HG03196 (cell line): ENCODE results near the gene LARGE1.

Experiments
- ATAC-seq: cut with Tn5 transposase; IDR thresholded peaks from one replicate; pipeline ENCODE4 v1.9.1; 2021; ENCODE audit not compliant: unreplicated experiment

The LARGE1 gene

DNA sequence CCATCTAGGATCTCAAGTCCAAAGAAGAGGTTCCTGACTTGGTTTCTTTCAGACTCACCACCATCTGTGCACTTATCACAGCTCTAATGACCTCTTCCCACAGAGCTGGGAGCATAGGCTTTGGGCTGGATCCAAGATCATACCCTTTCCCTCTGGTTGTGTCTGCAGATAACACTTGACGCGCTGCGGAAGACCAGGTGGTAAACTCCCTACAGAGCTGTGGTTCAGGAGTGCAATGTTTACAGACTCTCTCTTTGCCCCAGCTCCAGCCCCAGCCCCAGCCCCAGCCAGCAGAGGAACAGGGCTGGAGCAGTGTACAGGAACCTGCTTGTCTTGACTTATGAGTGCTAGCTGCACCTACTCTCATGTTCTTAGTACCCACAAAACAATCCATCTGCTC is 587.7 kb downstream of the LARGE1 start:
- no peak for ATAC-seq

DNA sequence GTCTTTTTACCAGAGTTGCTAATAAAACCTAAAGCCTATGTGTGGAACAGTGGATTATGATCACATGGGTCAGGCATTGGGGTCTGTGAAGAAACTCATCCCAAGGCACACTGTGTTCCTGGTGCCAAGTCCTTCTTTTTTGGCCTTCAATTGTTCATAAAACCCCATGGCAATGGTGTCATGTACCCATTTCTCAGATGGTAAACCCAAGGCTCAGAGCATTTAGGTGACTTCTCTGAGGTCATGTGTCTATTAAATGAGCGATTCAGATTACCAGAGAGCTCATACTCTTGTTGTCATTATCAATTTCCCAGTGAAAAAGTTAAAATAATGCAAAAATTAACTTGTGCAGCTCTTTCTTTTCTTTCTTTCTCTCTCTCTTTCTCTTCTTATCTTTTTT is 589.3 kb downstream of the LARGE1 start:
- no peak for ATAC-seq

DNA sequence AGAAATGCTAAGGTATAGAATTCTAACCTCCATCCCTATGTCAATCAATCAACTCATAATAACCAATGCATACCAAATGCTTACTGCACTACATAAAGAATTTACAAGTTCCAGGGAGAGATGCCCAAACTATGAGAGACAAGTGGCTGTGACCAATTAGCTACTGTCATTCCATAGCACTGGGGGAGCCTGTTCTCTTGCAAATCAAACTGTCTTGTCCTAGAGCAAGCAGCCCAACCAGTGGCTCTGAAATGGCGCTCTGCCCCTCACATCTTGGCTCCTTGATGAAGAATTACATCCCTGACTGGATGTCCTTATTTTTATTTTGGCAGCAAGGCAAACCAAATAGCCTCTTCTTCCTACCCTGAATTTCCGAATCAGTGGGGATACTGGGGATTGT is 589.7 kb downstream of the LARGE1 start:
- ATAC-seq = no peak

DNA sequence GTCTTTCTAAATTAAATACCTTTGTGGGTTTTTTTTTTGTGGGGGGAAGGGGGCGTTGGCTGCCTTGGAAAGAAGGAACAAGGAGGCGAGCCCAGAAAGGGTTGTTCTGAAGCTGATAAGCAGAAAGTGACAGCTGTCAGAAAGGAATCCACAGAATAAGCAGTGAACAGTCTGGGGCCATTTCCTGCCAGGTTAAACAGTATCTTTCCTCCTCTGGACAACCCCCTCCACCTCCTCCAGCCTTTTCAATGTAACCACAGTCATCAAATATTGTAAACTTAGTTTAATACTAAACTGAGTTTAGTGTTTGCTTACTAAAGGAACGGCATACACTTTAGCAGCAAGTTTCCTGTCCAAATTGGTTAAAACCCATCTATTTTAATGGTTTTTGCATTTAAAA is 590.9 kb downstream of the LARGE1 start:
- ATAC-seq = no peak

DNA sequence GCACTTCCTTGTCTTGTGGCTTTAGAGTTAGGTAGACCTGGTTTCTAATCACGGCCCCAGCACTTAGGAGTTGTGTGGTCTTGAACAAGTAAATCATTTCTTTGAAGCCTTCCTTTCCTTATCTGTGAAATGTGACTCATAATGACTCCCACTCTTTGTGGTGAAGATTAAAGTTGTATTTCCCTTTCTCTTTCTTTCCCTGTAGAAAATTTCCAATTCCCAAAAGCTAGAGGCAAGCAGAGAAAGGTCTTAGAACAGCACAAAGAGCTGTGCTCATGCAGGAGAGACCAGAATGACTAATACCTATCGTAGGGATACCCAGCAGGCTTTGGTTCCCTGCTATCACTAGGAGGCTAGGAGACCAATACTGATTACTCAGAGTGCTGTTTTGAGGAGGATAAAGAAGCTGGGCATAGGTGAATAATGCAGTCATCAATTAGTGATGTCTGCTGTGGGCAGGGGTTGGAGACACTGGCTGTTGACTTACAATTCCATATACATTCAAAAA is 591.4 kb downstream of the LARGE1 start:
- no peak for ATAC-seq

DNA sequence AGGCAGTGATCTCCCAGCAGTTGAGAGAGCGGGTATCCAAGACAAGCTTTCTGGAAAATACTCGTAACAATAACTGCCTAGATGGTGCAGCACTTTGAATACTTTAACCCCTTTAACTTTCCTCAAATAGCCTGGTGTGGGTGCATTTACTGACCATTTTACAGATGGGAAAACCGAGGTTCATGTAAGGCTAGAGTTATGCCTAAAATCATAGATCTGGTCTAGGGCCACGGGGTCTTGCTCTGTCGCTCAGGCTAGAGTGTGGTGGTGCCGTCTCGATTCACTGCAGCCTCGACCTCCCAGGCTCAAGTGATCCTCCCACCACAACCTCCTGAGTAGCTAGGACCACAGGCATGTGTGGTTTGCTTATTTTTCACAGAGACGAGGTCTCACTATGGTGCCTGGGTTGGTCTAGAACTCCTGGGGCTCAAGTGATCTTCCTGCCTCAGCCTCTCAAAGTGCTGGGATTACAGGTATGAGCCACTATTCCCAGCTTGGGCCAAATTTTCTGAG is 592.9 kb downstream of the LARGE1 start:
- ATAC-seq = no peak

DNA sequence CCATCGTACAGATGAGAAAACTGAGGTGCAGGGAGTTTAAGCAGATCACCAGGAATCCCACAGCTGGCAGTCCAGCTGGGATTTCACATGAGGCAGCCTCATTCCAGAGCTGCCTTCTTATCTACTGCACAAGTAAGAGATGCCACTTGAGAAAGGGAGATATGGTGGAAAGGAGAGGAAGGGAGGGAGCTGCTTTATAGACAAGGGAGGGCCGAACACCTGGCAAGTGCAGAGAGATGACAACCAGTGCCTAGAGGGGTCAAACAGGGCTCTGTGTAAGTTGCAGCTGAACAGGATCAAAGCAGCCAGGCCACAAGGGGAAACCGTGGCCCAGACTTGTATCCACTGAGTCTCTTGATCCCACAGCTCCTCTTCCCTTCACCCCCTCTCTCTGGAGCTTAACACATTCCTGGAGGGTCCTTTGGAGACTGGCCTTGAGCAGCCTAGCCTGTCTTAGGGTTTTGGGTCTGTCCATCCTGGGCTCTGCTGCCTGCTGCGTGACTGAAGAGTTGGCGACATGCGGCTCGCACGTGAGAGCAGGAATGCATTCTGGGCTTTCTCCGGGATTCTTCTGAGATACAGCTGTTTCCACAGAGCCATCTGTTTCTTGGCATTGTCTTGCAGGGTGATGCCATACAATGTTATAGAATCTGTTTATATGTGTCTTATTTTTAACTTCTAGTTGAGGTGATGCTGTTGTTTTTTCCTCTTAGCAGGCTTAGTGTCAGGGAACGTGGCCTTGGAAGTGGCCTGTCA is 593.6 kb downstream of the LARGE1 start:
- ATAC-seq = no peak

DNA sequence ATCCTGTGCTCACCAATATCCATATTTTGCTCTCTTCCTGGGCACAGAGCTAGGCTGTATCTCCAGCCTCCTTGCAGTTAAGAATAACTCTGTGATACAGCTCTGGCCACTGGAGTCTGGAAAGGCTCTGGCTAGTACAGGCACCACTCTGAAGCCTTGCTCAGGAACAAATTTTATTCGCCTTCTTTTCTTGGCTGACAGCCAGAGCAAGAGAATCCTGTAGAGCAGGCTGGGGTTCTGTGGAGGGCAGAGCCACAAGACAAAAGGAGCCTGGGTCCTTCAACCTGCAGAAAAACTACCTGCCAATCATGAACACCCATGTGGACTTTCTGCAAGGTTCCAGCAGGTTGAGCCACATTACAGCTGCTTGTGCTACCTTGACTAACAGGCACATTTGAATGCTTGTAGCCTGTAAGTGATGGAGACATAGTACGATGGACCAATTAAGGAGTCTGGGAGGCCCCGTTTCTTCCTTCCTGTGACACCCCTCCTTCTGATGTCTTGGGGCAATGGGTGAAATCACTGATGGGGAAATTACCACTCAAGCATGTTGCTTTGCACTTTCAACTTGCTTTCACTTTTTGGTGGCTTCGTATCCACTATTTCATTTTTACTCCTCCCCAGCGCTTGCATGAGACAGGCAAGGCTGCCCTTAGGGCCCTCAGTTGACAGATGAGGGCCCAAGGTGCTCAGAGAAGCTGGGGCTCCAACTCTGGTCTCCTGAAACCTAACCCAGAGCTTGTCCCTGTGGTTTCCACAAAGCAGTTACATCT is 594.9 kb downstream of the LARGE1 start:
- ATAC-seq = no peak

DNA sequence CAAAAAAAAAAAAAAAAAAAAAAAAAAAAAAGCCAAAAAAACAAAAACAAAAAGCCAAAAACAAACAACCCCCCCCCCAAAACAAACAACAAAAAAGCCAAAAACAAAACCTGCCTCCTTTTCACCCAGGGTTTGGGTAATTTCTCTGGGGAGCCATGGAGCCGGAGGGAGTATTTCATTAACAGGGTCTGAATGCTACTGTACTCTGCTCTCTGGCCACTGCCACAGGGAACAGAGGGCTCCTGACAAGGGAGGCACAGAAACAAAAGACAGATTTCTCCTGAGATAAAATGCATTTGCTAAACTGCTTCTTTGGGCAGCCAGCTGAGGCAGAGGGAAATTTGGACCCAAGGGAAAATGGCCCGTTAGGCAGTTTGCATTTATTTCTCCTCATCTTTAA is 596.0 kb downstream of the LARGE1 start:
- no peak for ATAC-seq

DNA sequence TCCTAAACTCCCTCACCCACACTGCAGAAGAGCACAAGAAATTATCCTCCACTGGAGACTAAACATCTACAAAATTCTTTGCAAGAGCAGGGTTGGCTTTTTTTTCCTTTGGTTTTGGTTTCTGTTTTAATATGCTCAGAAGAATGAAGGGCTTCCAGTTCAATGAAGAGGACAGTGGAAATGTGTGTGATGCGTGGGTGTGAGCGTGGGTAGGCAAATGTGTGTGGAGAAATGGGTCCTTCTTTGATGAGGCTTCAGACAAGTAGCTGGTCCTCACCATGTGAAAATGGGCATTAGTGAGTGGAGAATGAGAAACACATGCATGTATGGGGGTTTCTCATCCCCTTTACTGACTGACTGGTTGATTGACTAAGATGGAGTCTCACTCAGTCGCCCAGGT is 598.8 kb downstream of the LARGE1 start:
- ATAC-seq = no peak

DNA sequence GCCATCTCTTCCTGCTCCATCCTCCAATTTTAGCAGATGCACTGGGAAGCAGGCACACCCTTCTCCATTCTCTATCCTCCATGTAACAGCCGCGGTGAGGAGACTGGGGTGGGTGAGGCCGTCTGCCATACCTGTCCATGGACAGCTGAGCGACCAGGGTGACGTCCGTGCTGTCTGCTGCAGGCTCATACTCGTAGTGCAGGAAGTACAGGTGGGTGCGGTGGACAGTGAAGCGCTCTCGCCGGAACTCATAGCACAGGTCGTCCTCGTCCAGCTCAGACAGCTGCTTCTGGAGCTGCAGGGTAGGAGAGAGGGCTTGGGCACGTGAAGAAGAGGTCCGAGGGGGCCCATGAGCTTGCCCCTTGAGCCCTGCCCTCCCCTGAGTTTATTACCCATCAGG is 604.3 kb downstream of the LARGE1 start:
- no peak for ATAC-seq

DNA sequence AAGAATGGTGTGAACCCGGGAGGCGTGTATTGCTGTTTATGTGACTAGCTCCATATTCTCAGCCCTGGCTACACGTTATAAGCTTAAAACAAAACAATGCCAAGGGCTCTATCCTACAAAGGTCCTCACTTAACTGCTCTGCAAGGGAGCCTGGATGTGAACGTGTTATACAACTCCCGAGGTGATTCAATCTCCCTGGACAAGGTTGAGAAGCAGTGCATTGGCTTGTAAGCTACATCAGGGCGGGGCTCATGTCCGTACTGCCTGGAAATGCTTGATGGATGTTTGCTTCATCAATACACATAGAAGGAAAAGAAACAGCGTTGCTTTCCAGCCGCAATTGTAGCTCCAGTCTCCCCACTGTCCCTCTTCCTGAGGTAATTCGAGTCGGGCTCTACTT is 605.2 kb downstream of the LARGE1 start:
- ATAC-seq = no peak

DNA sequence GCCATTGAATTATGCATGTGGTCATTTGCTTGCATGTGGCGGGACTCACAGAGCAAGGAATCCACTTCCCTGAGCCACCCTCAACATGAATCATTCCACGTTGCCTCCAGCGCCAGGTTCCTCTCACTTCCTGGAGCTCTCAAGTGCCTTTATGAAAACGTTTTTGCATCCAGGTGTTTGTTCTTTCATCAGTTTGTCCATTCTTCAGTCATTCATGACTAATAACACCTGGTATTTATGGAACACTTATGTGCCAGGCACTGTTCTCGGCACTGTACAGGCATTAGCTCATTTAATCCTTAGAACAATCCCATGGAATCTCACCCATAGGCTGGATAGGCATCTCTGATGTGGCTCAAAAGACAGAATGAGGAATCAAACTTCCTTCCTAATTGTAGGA is 606.0 kb downstream of the LARGE1 start:
- ATAC-seq = no peak

DNA sequence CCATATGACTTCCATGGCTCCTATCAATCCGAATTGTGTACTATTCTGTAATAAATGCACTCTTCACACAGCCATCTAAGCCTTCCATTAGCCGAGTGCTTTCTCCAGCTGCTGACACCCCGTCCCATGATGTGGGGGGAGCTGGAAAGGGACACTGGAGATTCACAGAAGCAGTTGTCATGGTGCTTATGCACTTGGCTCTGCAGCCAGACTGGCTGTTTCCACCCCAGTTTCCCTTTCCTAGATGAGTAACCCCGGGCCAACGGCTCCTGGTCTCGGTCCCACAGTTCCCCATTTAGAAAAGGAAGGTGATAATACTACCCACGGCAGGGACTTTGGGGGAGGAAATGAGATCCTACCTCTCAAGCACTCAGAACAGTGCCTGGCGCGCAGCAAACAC is 617.2 kb downstream of the LARGE1 start:
- no peak for ATAC-seq

DNA sequence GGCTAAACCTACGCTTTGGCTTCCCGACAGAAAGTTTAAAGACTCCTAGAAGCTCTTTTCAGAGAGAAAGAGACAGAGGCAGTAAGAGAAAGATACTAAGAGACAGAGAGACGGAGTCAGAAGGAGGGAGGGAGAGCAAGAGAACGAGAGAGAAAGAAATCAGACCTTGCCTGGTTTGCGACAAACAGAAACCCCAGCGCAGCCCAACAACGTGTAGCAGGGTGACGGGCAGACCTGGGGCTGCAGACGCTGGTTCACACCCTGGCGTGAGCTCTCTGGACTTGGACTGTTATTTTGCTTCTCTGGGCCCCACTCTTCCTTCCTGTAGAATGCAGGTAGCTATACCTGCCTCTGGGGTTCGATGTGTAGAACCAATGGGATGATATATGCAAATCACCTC is 617.7 kb downstream of the LARGE1 start:
- no peak for ATAC-seq

DNA sequence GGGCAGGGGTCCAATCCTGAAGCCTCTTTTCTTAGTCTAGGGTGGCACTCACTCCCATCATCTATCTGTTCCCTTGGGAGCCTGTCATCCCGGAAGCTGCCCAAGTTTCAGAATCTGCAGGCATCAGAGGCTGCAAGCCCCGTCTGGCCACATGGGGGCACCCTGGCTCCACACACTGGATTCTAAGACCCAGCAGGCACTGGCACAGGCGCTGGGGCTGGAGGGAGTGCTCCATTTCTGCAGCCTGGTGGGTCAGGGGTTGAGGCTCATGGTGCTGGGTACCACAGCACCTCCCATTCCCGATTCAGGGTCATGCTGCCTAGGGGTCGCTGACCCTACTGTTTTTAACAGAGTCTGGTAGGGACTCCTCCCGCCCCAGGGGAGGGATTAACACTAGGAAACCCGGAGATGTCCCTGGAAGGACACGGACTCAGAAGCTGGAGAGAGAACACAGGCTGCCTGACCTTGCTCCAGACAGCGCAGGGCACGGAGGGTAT is 618.2 kb downstream of the LARGE1 start:
- no peak for ATAC-seq

DNA sequence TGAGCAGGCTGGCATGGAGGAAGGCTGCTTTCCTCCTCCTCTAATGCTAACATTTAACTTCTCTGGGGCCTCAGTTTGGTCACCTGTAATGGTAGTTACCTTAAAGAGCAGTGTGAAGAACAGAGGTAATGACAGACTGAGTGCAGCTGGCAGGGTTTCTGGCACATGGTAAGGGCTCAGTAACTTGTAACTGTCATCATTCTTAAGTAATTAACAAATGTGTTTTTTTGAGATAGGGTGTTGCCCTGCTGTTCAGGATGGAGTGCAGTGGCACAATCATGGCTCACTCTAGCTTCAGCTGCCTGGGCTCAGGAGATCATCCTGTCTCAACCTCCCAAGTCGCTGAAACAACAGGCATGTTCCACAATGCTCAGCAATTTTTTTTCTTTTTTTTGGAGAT is 620.1 kb downstream of the LARGE1 start:
- no peak for ATAC-seq

DNA sequence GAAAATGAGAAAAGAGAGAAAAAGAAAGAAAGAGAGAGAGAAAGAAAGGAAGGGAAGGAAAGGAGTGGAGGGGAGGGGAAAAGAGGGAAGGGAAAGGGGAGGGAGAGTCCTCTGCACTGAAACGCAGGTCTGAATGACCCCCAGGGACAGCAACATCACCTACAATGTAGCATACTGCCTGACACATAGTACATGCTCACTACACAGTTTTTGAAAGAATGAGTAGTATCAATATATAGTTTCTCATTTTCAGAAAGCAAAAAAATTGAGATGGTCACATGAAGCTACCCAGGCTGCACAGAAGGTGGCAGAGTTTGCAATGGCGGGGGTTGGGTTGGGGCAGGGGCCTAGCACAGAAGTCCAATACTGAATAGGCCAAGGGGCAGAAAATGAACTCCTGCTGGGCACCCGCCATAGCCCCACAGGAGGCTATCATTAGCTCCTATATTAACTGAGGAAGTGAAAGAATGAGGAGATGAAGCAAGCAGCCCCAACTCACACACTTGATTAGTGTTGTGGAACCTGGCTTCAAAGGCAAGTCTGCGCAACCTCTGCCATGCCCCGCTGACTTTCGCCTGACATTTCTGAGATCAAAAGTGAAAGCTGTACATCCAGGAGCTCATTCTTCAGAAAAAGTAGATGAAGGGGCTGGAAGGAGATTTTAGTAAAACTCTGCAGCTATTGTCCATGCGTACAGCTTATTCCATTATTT is 620.9 kb downstream of the LARGE1 start:
- peak; percentile 89 for ATAC-seq

DNA sequence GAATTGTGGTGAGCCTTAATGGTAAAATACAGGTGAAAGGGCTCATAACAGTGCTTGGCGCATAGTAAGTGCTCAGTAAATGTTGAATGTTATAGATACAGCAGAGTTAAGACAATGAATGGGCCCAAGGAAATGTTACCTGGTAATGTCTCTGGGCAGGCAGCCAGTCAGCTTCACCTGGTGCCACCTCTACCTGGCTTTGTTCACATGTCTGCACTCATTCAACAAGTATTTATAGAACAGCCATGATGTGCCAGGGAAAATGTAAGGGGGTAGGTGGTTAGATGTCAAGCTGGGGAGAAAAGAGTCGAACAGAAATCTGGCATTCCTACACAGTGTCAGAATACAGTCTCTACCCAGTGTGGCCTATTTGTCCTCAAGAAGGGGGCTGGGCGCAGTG is 623.3 kb downstream of the LARGE1 start:
- no peak for ATAC-seq

DNA sequence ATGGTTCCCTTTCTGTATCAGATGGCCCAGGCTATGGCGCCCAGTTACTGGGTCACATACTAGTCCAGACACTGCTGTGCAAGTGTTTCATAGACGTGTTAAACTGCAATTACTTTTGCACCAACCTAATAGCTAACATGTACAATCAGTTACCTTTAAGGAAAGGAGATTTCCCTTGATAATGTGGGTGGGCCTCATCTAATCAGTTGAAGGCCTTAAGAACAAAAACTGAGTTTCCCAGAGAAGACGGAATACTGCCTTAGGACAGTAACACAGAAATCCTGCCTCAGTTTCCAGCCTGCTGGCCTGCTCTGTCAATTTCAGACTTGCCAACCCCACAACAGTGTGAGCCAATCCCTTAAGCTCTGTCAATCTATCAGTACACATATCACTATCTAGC is 632.2 kb downstream of the LARGE1 start:
- ATAC-seq = no peak

DNA sequence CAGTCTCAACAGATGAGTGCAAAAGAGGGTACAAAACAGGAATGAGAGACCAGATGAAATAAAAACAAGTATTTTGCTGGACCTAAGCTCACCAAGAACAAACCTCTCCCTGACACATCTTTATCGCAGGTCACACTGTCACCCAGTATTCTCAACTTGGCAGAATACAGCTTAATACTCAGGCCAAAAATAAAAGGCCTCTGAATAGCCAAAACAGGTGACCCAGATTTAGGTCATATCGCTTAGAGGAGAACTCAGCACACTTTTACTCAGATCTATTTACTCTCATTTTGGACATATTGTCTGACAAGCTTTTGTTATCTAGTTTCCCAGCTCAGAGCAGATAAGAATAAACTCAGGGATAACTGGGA is 645.2 kb downstream of the LARGE1 start:
- ATAC-seq = no peak
